Measurements from ENCODE around the gene RANBP9.

Gene RANBP9

GRCh38 chr6:13604546-13605416 lies 106.9 kb downstream of the RANBP9 start:
- TF ChIP-seq POLR2A (IDR thresholded peaks at IDR 0.05; ENCODE audit: low read depth, low read length) = no peak
- DNase-seq (ENCODE audit: insufficient read length, low spot score) (no peak), FAIRE-seq (no peak)

- DNase-seq (ENCODE audit: insufficient read length, low spot score) = no peak
- TF ChIP-seq POLR2A (IDR thresholded peaks at IDR 0.05; ENCODE audit: low read depth, low read length) = no peak
- no peak for FAIRE-seq
These were observed 107.5 kb downstream of the RANBP9 start for GRCh38 chr6:13604135-13604534.

- FAIRE-seq = no peak
- DNase-seq (ENCODE audit: insufficient read length, low spot score) = no peak
- no peak for TF ChIP-seq POLR2A (IDR thresholded peaks at IDR 0.05; ENCODE audit: low read depth, low read length)
These were observed 111.6 kb downstream of the RANBP9 start for GRCh38 chr6:13600036-13600435.

- DNase-seq (ENCODE audit: insufficient read length, low spot score) = no peak
- no peak for TF ChIP-seq POLR2A (IDR thresholded peaks at IDR 0.05; ENCODE audit: low read depth, low read length)
- FAIRE-seq = no peak
These were observed 114.6 kb downstream of the RANBP9 start for GRCh38 chr6:13597073-13597472.

DNA sequence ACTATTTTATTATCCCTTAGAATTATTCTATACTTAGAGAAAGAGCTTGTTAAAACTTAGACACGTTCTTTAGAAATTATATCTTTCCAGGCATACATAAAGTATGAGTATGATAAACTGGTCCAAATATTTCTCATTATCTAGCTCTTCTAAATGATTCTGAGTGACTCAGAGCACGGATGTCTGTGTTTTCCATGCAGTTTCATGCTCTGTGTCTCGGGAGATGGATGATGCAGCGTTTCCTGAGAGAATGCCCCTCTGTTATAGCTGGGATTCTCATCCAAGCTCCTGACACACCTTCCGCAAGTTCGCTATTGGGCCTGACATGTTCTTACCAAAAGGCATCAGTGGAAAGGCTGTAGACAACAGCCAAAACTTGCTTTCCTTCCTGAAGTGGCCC lies 117.9 kb downstream of the RANBP9 start:
- DNase-seq (ENCODE audit: insufficient read length, low spot score) = no peak
- no peak for TF ChIP-seq POLR2A (IDR thresholded peaks at IDR 0.05; ENCODE audit: low read depth, low read length)
- no peak for FAIRE-seq

- no peak for TF ChIP-seq POLR2A (IDR thresholded peaks at IDR 0.05; ENCODE audit: low read depth, low read length)
- no peak for DNase-seq (ENCODE audit: insufficient read length, low spot score)
- no peak for FAIRE-seq
These were observed 118.5 kb downstream of the RANBP9 start for GRCh38 chr6:13593103-13593502.

GRCh38 chr6:13591205-13591921 lies 120.3 kb downstream of the RANBP9 start:
- FAIRE-seq (no peak), DNase-seq (ENCODE audit: insufficient read length, low spot score) (no peak)
- TF ChIP-seq POLR2A (IDR thresholded peaks at IDR 0.05; ENCODE audit: low read depth, low read length) = no peak

DNA sequence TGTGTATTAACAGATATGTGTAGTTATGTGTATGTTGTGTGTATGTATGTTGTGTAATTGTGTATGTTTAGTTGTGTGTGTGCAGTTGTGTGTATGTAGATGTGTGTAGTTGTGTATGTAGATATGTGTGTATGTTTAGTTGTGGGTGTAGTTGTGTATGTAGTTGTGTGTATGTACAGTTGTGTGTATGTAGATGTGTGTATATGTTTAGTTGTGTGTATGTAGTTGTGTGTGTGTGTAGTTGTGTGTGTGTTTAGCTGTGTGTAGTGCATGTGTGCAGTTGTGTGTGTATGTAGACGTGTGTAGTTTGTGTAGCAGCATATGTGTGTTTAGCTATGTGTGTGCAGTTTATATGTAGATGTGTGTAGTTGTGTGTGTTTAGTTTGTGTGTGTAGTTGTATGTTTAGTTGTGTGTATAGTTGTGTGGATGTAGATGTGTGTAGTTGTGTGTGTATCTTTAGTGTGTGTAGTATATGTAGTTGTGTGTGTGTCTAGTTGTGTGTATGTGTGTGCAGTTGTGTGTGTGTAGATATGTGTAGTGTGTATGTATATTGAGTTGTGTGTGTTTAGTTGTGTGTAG lies 121.0 kb downstream of the RANBP9 start:
- no peak for FAIRE-seq
- TF ChIP-seq POLR2A (IDR thresholded peaks at IDR 0.05; ENCODE audit: low read depth, low read length) = no peak
- no peak for DNase-seq (ENCODE audit: insufficient read length, low spot score)

DNA sequence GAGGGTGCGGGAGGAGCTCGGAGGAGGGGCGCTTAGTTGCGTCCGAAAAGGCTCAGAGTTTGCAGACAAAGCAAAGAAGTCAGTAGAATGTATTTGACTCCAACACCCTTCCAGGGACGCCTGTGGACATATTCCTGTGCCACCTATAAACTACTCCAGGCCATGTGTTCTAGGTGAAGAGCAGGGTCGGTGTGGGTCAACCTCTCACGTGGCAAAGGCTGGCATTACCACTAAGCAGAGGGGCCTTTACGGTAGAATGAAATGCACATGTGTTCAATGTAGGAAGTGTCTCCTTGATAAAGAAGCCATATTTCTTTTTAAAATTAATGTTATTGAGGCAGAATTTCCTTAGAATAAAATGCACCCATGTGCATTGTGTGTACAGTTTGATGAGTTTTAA lies 121.8 kb downstream of the RANBP9 start:
- FAIRE-seq = no peak
- DNase-seq (ENCODE audit: insufficient read length, low spot score) = no peak
- no peak for TF ChIP-seq POLR2A (IDR thresholded peaks at IDR 0.05; ENCODE audit: low read depth, low read length)

DNA sequence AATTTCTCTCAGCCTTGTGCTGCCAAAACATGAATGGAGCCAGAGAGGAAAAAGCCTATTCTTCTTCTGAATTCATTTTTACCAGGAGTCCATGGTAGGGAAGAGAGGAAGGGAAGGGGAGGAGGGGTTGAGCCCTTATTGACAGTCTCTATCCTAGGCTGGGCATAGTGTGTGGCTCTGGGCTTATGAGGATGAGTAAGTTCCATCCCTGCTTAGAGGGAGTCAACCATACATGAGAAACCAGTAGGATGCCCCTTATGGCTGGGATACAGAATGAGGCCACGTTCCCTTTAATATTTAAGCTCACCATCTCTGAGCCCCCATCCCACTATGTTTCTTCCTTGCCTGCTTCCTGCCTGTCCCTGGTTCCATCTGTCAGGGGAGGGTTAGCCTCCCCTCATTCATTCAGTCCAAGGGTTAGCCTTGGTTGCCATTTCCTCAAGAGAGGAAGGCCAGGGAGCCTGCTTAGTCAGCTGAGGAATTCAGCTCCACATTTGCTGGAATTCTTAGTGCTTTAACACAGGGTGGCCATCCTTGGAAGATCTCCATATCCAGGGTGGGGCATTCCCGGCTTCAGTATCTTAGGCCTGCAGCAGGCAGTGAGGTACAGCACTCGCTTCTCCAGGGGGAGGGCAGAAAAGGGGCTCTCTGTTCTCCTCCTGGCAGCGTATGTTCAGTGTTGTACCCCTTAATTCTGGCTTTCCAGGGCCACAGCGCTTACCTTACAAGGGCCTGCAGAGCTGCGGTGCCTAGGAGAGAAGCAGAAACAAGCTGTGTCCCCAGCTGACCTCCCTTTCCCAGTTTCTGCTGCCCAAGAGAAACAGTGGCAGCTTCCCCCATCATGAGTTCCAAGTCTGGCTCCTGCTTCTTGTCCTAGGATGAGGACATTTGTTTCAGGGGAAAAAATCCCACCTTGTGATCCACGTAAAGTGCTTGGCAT lies 124.8 kb downstream of the RANBP9 start:
- DNase-seq (ENCODE audit: insufficient read length, low spot score) (no peak), FAIRE-seq (no peak)
- no peak for TF ChIP-seq POLR2A (IDR thresholded peaks at IDR 0.05; ENCODE audit: low read depth, low read length)

DNA sequence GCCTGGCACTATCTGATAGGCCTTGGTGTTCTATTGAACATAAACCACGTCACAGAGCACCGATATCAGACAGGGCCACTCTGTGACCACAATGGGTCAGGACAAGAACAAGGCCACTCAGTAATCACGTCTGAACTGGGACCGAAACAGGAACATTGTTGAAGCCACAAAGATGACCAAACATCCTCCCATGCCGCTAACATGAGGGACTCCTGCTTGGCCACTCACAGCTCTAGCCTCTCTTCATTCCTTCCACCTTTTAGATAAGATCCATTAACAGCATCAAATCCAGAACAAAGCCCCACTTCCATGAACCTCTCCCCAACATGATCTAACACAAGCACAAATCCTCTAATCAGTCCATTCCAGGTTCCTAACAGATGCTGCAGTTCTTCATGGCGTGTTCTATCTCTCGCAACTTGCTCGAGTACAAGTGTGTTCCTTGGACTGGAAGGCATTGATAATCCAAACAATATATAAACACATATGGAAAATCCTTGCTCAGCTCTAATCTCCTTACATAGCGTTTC lies 129.9 kb downstream of the RANBP9 start:
- no peak for DNase-seq (ENCODE audit: insufficient read length, low spot score)
- TF ChIP-seq POLR2A (IDR thresholded peaks at IDR 0.05; ENCODE audit: low read depth, low read length) = no peak
- FAIRE-seq = no peak

DNA sequence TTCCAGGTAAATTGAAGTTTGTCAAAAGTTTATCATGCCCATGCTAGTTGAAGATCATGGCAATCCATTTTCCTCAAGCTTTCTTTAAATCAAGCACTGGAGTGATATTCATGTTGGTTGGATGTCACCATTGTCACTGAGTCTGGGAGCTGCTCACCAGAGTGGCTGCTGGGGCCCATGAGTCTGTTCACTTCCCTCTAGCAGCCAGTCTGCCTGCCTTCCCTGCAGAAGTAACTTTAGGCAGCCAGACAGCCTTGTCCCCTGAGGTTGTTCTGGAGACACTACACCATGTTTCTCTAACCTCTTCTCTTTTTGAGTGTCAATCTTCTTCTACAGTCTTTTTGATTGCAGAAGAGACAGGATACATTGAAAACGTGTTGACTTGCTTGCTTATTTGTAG lies 131.7 kb downstream of the RANBP9 start:
- no peak for FAIRE-seq
- no peak for TF ChIP-seq POLR2A (IDR thresholded peaks at IDR 0.05; ENCODE audit: low read depth, low read length)
- DNase-seq (ENCODE audit: insufficient read length, low spot score) = no peak

GRCh38 chr6:13577926-13578325 lies 133.7 kb downstream of the RANBP9 start:
- DNase-seq (ENCODE audit: insufficient read length, low spot score) (no peak), FAIRE-seq (no peak)
- TF ChIP-seq POLR2A (IDR thresholded peaks at IDR 0.05; ENCODE audit: low read depth, low read length) = no peak
